GM19328 (cell line): ENCODE data around the gene EEIG1.

Source experiments
- ATAC-seq: cut with Tn5 transposase; IDR thresholded peaks from one replicate; pipeline ENCODE4 v1.9.1; 2021; ENCODE audit warnings: mild to moderate bottlenecking, moderate library complexity; ENCODE audit not compliant: unreplicated experiment

Gene EEIG1

DNA sequence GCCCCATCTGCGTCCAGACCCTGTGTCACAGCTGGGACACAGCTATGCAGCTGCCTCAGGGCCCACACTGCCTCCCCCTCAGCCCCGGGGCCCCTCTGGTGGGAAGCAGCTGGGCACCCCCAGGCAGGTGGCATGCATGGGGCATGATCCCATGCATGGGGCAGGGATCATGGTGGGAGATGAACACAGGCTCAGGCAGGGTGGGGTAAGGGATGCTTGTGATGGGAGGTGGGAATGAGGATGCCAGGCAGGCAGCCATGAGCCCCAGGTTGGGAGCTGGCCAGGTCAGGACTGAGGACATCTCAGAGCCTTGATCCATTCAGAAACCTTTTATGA, 19.7 kb downstream of the EEIG1 start:
- no peak for ATAC-seq

DNA sequence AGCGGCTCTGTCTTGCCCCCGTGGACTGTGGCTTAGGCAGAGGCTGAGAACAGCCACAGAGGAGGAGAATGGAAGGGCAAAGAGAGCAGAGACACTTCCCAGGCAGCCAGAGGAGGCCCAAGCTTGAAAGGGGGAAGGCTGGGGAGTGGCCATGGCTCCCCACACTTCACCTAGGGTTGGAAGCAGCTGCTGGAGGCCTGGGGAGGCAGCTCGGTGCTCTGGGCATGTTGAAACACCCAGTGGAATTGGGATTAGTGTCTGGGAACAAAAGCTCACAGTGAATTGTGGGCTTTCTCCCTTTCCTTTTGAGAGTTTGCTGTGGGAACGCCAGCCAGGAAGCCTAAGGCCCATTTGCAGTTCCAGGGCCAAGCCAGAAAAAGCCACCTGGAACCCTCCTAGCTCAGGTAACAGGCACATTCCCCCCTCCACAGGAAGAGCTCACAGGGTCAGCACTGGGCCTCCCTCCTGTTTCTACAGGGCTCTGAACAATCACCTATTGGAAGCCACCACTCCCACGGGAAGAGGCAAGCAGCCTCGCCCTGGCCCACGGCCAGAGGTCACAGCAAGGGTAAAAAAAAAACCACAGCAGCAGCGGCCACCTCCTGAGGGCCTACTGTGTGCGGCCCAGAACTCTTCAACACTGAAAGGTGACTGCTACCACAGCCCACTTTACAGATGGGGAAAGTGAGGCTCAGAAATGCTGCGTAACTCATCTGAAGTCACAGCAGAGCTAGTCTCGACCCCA, 20.2 kb downstream of the EEIG1 start:
- ATAC-seq, result no peak

DNA sequence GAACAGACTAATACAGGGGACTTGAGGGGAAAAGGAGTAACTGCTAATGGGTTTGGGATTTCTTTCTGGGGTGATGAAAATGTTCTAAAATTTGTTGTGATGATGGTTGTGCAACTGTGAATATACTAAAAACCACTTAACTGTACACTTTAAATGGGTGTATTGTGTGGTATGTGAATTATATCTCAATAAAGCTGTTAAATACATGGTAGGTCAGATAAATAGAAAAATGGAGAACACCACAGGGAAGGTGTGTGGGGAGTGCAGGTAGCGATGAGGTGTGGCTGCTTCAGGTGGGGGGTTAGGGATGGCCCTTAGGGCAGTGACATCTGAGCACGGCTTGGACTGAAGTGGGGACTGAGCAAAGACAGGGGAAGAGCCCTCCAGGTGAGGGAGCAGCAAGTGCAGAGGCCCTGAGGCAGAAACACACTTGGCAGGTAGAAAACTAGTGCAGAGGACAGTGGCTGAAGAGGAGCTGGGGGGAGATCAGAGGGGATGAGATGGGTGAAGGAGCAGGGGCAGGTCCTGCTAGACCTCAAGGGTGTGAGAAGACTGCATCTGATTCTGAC, 20.9 kb downstream of the EEIG1 start:
- no peak for ATAC-seq

DNA sequence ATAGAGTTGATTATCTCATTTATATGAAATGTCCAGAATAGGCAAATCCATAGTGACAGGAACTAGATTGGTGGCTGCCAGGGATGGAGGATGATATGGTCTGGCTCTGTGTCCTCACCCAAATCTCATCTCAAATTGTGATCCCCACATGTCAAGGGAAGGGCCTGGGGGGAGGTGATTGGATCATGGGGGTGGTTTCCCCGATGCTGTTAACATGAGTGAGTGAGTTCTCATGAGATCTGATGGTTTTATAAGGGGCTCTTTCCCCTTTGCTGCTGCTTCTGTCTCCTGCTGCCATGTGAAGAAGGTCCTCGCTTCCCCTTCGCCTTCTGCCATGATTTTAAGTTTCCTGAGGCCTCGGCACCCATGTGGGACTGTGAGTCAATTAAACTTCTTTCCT, 21.4 kb downstream of the EEIG1 start:
- ATAC-seq, result no peak

DNA sequence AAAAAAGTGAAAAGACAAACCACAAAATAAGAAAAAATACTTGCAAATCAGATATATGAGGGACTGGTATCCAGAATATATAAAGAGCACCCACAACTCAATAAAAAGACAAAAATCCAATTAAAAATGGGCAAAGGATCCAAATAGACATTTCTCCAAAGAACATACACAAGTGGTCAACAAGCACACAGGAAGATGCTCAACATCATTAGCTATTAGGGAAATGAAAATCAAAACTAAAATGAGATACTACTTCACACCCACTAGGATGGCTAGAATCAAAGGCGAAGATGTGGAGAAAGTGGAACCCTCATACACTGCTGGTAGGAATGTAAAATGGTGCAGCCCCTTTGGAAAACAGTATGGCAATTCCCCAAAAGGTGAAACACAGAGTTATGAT, 22.1 kb downstream of the EEIG1 start:
- no peak for ATAC-seq

DNA sequence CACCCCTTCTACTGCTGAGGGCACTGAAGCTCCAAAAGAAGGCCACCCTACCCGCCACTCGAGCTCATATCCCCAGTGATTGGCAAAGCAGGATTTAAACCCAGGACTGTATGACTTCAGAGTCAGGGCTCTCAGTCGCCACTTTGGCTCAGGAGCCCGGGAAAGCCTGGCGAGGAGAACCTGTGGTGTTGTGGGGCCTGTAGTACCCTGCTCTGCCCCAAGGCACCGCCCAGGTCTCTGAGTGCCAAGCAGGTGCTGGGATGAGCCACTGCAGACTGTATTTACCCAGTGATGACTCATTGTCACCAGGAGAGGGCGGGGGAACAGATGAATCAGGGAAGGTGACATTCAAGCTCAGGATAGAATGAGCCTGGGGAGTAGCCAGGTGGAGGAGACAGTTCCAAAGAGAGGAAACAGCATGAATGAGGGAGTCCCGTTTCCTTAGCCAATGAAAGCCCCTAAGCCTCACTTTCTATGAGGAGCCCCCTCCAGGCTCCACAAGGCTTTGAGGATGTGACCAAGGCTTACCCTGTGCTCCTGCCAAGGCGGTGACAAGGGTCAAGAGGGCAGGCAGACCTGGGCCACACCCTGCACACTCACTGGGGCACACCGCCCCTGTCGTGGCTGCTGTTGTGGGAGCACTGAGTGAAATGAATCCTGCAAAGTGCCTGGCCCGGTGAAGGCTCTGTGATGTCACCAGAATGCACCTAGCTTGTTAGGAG, 25.3 kb downstream of the EEIG1 start:
- no peak for ATAC-seq

DNA sequence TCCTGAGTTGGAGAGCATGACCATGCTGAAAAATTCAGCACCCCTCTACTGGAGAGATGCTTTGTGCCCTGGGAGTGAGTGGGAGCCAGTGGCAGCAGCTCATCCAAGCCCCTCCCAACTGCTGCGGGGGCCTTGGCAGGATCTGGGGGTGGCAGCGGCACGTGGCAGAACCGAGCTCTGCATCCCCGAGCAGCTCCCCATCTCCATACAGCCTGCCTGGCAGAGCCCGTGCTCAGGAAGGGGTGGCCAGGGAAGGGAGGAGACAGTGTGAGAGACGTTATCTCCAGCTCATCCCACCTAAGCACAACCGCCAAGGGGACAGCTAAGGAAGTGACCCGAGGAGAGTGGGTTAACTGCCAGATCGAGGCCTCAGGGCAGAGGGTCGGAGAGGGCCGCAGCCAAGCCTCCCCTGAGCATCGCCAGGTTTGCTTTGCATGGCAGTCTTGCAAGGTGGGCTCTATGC, 25.9 kb downstream of the EEIG1 start:
- no peak for ATAC-seq

DNA sequence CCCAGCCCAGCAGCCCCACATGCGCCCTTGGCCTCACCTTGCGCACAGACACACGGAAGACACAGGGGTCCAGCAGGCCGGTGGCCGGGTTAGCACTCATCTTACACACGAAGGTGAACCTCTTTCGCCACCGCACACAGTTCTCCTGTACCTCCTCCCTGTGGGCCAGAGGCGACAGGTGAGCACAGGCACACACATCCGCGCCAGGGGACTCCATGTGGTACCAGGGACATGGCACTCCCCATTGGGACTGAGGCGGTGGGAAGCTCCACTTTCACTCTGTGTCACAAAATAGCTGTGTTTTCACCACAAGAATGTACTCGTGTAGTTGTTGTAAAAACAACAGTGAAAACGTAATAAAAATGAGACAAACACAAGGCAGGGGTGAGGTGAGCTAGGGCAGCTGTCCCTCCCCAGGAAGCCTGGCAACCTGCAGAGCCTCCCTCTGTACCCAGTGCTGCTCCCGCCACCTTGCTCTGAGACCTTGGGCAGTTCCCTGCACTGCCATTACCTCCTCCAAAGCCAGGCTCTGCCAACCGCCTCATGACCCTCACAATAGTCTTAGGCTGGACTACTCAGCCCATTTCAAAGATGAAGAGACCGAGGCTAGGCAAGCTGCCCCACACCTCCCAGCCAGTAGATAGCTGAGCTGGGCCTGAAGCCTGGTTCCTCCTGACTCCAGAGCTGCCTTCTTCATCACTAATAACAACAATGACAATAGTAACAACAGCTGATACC, 26.9 kb downstream of the EEIG1 start:
- no peak for ATAC-seq

DNA sequence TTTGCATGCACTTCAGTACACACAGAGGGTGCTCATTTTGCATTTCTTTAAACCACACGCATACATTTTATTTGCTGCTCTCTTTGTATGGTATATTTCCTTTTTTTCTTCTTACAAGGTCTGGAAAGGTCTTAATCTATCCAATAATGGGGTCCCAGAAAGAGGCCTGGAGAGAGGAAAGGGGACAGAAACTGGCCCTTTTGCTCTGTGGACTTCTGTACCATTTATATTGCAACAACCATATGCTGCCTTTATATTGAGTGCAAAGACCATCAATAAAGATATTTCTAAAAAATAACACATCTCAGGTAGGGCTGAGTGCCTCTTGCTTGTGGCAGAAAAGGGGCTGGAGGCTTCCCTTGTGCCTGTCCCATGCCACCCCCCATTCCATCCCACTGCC, 27.6 kb downstream of the EEIG1 start:
- no peak for ATAC-seq

DNA sequence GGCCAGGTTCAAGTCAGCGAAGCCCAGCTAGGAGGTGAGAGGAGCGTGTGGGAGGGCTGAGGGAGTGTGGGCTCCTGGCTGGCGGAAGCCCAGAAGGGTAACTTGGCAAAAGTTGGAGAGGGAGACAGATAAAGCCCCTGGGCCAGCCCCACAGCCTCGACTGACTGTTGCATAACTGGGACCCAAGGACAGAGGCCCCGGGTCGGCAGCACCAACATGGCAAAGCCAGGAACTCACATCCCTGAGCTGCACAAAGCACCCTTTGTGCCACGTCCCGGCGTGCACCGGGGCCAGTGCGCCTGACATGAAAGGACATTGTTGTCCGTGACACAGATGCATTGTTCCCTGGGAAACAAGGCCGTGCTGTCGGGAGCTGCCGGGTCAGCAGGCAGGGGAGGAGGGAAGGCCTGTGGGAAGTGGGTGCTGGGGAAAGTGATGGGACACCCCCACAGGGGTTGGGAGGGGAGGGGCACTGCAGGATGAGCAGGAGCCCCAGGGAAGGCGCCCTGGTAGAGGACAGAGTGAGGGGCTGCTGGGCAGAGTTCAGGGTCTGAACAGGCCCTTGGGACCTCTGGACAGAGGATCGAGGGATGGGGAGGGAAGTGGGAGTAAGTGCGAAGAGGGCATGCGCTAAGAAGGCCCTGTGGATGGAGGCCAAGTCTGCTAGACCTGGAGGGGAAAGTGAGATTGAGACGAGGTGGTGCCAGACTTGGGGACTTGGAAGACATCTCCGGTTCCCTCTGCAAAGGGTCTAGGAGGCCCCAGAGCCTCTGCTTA, 30.1 kb downstream of the EEIG1 start:
- no peak for ATAC-seq

DNA sequence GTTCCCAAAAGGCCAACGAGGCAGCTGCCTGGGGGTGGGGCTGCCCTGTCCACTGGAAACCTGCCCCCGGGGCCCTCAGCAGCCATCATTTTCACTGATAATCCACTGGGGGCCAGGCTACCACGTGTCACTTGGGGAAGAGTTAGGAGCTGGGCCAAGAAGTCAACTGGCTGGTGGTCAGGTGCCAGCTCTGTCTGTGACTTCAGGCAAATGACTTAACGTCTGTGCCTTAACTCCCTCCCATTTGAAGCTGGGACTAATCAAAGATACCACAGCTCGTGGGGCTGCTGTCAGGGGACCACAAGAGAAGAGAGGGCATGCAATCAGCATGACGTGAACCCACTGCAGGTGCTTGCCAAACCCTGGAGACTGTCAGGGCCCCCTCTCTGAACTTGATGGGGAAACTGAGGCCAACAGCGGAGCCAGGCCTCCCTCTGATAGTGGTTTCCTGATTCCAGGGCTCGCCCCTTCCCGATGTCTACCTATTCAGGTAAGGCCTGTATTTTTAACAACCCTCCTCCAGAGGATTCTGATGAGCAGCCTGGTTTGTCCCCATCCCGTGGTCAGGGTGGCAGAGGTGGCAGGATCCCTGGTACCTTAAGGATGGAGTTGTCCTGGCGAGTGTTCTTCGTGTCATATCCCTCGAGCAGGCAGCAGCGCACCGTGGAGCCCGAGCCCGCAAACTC, 30.8 kb downstream of the EEIG1 start:
- ATAC-seq, result no peak

DNA sequence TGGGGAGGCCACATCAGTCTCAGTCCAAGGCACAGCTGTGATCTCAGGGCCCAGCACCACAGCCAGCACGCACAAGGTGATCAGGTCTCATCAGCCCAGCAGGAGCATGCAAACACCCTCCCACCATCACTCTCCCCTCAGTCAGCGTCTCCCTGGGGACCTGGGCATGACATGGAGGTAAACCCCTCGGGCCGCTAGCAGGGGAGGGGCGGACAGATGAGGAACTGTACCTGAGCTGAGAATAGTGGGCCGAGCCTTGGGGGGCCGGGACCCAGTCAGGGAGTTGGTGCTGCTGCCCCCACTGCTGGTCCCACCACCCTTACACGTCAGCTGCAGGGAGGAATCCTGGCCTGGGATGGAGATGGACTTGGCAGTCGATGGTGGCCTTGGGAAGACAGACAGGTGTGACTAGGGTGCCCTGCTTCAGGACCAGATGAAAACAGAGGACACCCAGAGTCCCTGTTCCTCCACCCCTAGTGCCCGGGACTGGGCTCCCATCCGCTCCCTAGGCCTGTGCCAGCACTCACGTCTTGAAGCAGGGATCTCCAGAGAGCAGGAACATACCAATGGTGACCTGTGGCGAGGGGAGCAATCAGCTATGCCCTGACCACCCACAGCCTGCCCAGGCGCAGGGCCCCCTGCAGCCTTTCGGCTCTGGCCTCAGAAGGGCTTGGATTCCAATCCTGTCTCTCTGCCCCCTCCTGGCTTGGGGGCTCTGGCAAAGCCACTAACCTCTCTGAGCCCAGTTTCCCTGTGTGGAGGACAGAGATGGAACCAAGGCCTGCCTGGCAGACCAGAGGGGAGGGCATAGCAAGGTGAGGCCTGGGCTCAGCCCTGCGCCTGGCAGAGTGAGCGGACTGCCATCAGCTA, 32.7 kb downstream of the EEIG1 start:
- no peak for ATAC-seq

DNA sequence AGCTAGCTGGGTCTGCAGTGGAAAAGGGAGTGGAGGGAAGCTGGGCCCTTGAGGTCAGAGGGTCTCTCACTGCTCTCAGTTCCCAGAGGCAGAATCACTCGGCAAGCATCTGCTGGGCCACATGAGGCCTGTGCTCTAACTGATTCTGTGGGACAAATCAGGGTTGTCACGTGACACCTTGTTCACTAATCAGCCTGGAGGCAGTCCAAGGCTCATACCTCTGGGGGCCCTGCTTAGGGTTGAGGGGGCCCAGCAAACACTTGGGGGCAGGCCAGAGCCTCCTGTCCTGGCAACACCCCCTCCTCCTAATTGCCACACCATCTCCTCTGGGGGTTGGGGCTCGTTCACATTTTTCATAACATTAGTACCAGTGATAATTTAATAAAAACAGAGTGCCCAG, 34.1 kb downstream of the EEIG1 start:
- no peak for ATAC-seq

DNA sequence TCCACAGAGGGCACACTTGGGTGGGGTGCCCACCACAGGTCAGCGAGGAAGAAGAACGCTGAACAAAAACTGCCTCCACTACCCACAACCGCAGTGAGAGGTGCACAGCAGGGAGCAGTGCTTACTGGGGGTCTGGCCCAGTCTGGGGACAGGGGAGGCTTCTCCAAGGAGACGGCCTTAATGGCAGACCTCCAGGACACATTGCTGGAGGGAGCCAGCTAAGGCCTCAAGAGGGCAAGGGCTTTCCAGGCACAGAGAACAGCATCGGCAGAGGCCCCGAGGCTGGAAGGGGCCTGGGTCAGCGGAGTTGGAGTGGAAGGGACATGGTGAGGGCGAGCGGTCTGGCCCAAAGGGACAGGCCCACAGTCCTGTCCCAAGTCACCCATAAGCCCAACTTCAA, 34.8 kb downstream of the EEIG1 start:
- no peak for ATAC-seq

DNA sequence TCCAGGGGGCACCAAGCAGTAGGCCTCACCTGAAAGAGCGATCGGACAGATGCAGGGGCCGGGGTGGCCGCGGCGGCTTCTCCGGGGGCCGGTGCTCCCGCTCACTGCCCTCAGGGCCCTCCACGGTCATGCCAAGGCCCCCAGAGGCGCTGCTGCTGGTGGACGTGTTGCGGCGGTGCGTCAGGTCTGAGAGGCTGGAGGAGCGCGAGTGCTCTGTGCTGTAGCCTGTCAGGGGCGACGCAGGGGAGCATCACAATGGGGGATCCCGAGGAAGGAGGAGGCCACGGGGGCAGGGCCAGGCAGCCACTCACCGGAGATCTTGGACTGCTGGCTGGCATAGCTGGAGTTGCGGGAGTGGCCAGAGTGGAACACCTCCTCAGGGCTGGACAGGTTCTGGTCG, 35.5 kb downstream of the EEIG1 start:
- ATAC-seq, result no peak

DNA sequence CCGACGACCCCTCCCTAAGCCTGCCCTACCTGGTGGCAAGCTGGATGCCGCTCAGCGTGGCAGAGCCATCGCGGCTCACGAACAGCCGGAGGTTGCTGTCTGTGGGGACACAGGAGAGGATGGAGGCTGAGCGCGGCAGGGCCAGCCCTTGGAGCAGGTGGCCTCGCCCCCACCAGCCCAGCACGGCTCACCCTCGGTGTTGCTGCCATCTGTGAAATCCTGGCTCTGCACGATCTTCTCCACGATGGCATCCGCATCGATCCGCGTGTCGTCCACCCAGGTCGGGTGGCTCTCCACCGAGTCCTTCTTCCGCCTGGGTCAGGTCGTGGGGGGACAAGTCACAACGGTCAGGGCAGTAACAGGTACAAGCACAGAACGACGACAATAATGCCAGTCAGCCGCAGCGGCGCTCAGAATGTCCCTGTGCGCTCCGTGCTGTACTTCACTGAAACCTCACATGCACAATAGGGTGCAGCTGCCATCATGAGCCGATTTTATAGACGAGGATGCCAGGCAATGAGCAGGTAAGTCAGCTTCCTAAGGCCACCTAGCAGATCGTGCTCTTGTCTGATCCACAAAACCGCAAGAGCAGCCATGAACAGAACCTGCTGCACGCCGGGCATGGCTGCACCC, 36.1 kb downstream of the EEIG1 start:
- ATAC-seq, result no peak

DNA sequence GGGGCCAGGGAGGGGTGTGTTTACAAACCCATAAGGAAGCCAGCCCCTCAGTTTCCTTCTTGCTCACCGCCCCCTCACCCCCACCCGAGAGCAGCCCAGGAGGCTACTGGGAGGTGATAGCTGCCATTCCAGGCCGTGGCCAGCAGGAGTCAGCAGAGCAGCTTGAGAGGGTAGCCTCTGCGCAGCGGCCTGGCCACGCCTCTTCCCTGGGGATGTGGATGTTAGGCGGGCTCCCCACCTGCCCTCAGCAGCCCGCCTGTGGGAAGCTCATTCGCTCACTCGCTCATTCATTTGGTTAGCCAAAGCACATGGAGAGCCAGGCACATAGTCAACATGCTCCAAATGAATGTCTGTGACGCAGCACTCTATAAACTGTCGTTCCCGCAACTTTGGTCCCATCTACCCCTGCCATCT, 37.1 kb downstream of the EEIG1 start:
- no peak for ATAC-seq

DNA sequence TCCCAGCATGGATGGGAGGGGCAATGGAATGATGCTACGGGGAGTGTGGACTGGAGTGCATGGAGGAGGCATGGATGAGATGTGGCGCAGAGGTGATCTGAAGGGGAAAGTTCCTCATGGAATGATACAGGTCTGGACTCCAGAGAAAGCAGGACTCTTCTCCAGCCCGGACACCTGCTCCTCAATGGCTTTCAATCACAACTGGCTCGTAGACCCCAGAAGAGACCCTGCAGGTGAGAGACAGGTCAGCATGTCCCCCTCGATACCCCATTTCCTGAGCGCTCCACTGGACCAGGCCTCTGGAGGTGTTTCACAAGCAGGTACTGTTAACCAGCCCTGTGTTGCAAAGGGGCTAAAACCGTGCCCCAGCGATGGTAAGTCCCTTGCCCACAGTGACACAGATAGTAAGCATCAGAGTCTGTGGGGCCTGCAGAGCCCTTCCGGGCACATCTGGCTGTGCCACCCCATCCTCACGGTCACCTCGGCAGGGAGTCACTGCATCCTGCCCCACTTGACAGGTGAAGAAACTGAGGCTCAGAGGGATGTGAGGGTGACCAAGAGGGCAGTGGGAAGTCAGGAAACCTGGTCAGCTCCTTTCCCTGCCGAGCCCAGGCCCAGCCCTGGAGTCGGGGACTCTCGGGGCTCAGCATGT, 37.7 kb downstream of the EEIG1 start:
- ATAC-seq, result no peak
